Upper lobe of right lung (tissue), 1 donor: ENCODE data around the gene TEX264. TPM values are rescaled to one million over a fixed set of nuclear protein-coding genes. Genes with fewer than 3 reads are reported as not detected.

Experiments used
- ATAC-seq: fragments of 200-7000 bp; cut with Tn5 transposase; one replicate; pipeline ENCODE4 v1.9.1; 2020; ENCODE audit warnings: mild to moderate bottlenecking, moderate library complexity
- DNase-seq: peaks from one replicate; pipeline ENCODE4 v3.0.0-alpha.2; 2020
- H3K27ac ChIP-seq: fragments of 200-600 bp; one replicate; pipeline ENCODE4 v1.8.0; 2022
- H3K27me3 ChIP-seq: fragments of 200-600 bp; one replicate; pipeline ENCODE4 v1.8.0; 2022; ENCODE audit warnings: mild to moderate bottlenecking
- H3K36me3 ChIP-seq: fragments of 200-600 bp; one replicate; pipeline ENCODE4 v1.8.0; 2022
- H3K4me1 ChIP-seq: fragments of 200-600 bp; one replicate; pipeline ENCODE4 v1.8.0; 2022
- H3K4me3 ChIP-seq: fragments of 200-600 bp; one replicate; pipeline ENCODE4 v1.8.0; 2022; ENCODE audit warnings: mild to moderate bottlenecking
- H3K9me3 ChIP-seq: fragments of 200-600 bp; one replicate; pipeline ENCODE4 v1.8.0; 2022
- intact Hi-C: fragments of 100-400 bp; cut with DNase I; formaldehyde crosslinking; loops from one replicate; pipeline ENCODE4 v1.11.0; 2022
- total RNA-seq: library from RNA; stranded (reverse); fragmentation: NEBNext Ultra II Directional; extraction: Animal tissue kit (Norgen Biotek cat#: 25700); gene quantifications from one replicate; pipeline ENCODE4 v1.2.1, GENCODE V29; 2021
- TF ChIP-seq, protein P1 (sequence below): fragments of 200-600 bp; IDR thresholded peaks from one replicate; pipeline ENCODE4 v1.8.0; 2022; ENCODE audit warnings: antibody characterized with exemption
- donor health status: DM: no; HTN: yes; CAD: no; lungs with severe emphysema.

Gene TEX264
- total RNA-seq, 1 donor from 2014 or later = 51.0 TPM

DNA sequence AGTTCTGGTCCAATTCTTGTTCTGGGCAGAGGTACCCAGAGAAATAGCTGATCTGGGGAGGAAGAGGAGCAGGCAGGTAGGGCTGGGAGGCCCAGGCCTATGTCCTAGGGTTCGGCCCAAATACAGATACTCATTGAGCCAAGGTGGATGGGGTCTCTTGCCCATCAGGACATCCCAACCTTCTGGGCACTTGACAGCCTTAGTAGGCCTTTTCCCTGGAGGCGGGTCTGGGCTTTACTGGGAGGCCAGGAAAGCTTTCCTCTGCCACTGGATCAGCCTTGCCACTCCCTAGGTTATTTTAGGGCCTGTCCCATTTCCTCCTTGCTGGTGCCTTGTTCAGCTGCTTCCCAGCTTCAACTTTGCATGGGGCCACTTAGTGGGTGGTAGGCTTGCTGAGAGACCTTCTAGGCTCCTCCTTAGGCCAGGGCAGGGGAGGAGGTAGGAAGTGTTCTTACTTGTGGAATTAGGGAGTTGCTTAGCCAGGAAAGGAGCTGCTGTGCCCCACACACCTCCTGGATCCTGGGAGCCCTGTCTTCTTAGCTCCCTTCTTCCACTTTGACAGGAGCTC lies 9.7 kb downstream of the TEX264 start:
- Histone ChIP-seq H3K27me3 (no peaks in the 10 kb centered on the region), H3K4me3 (no peak overlapping the region), H3K4me1 (peaks cover 42% of the 10 kb centered on the region), H3K36me3 (peaks cover 16% of the 10 kb centered on the region), H3K9me3 (no peaks in the 10 kb centered on the region), H3K27ac (peak overlapping the region; percentile 66)
- no peak for ATAC-seq
- TF ChIP-seq, protein P1, sequence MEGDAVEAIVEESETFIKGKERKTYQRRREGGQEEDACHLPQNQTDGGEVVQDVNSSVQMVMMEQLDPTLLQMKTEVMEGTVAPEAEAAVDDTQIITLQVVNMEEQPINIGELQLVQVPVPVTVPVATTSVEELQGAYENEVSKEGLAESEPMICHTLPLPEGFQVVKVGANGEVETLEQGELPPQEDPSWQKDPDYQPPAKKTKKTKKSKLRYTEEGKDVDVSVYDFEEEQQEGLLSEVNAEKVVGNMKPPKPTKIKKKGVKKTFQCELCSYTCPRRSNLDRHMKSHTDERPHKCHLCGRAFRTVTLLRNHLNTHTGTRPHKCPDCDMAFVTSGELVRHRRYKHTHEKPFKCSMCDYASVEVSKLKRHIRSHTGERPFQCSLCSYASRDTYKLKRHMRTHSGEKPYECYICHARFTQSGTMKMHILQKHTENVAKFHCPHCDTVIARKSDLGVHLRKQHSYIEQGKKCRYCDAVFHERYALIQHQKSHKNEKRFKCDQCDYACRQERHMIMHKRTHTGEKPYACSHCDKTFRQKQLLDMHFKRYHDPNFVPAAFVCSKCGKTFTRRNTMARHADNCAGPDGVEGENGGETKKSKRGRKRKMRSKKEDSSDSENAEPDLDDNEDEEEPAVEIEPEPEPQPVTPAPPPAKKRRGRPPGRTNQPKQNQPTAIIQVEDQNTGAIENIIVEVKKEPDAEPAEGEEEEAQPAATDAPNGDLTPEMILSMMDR = no peak
- DNase-seq = no peak
- intact Hi-C loops = loop anchor here (5.0 kb wide), 1 partner anchor 178 kb away; the partner anchor contains the start of gene DCAF1

DNA sequence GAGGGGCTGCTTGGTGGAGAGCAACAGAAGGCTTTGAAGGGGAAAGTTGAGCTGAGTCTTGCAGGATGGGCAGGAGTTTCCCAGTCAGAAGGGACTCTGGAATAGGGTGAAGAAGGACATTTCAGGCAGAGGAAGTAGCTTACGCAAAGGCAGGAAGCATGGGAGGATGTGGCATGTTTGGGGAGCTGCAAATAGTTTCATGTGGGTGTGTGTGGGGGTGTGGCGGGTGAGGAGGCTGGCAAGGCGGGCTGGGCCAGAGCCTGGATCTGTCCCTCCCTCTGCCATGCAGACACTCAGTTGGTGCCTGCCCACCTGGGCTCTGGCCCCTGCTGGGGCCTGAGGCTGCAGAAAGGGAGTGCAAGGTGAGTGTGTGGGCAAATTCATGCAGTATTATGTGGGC lies 10.4 kb downstream of the TEX264 start:
- intact Hi-C loops = loop anchor here (5.0 kb wide), 1 partner anchor 179 kb away; the partner anchor contains the start of gene DCAF1
- no peak overlapping the region for H3K4me3 ChIP-seq
- H3K36me3 ChIP-seq = peaks cover 18% of the 10 kb centered on the region
- TF ChIP-seq, protein P1 = no peak
- no peaks in the 10 kb centered on the region for H3K9me3 ChIP-seq
- ATAC-seq (peak; percentile 72), DNase-seq (peak; percentile 77)
- no peaks in the 10 kb centered on the region for H3K27me3 ChIP-seq
- H3K27ac ChIP-seq = peak overlapping the region; percentile 66
- peaks cover 48% of the 10 kb centered on the region for H3K4me1 ChIP-seq

DNA sequence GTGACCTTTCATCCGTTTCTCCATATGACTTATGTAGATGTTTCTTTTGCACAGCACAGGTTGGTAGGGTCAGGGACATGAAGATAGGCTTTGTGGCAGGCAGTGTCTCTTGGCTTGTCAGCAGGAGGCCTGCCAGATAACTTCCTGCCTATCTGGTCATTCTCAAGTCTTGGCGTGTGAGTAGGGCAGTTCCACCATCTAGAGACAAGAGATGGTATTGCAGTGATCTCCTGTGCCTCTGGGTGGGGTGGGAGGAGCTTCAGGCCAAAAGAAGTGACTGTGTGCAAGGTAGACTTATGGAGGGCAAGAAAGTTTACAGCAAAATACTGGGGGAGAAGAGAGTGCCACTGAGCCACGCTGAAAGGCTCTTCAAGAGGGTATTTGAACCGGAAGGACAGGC lies 11.0 kb downstream of the TEX264 start:
- no peak for DNase-seq
- H3K4me1 ChIP-seq = peaks cover 53% of the 10 kb centered on the region

DNA sequence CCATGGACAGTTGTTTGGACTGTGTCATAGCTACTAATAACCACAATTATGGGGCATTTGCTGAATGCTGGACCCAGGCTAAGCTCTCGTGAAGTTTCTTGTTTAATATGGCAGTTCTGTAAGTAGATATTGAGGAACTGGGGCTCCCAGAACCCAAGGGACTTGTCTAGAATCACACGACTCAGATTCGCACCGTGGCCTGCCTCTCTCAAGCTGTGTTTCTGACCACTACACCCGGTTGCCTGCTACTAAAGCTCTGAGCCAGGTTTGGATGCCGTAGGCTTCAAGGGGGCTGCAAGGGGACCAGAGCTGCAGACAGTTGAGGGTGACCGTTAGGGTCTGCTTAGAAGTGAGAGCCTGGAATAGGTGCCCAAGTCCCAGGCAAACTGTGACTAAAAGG lies 11.5 kb downstream of the TEX264 start:
- TF ChIP-seq, protein P1 = no peak
- Histone ChIP-seq H3K4me1 (peaks cover 58% of the 10 kb centered on the region), H3K4me3 (no peak overlapping the region), H3K36me3 (peaks cover 19% of the 10 kb centered on the region), H3K9me3 (no peaks in the 10 kb centered on the region), H3K27me3 (no peaks in the 10 kb centered on the region), H3K27ac (no peak overlapping the region)
- DNase-seq = no peak
- no peak for ATAC-seq
- intact Hi-C loops = loop anchor here (5.0 kb wide), 1 partner anchor 180 kb away; the partner anchor contains the start of gene DCAF1

More for the DNA sequence above, 11.0 kb downstream of the TEX264 start:
- H3K9me3 ChIP-seq = no peaks in the 10 kb centered on the region
- H3K27ac ChIP-seq = peak overlapping the region; percentile 66
- TF ChIP-seq, protein P1 = peak; percentile 79
- intact Hi-C loops = loop anchor here (5.0 kb wide), 1 partner anchor 180 kb away; the partner anchor contains the start of gene DCAF1
- H3K27me3 ChIP-seq = no peaks in the 10 kb centered on the region
- peak; percentile 88 for ATAC-seq
- no peak overlapping the region for H3K4me3 ChIP-seq
- H3K36me3 ChIP-seq = peaks cover 18% of the 10 kb centered on the region

DNA sequence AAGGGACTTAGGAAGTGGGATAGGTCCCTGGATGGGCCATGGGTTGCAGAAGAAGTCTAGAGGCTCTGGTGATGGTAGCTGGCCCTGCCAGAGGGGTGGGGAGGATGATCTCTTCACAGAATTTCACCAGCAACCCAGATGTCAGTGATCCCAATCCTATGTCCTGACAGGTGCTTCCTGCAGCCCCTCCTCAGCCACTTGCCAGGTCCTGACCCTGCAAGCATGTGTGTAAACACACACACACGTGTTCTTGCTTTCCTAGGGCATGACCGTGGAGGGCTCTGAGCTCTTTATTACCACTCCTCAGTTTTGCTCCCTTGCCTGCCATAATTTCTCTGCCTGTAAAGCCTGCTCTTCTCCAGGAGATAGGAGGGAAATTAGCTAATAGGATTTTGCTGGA lies 12.5 kb downstream of the TEX264 start:
- Histone ChIP-seq H3K4me3 (no peak overlapping the region), H3K27me3 (no peaks in the 10 kb centered on the region), H3K36me3 (peaks cover 28% of the 10 kb centered on the region), H3K9me3 (no peaks in the 10 kb centered on the region), H3K4me1 (peaks cover 62% of the 10 kb centered on the region), H3K27ac (no peak overlapping the region)
- DNase-seq (no peak), ATAC-seq (no peak)
- TF ChIP-seq, protein P1 = no peak
- intact Hi-C loops = loop anchor here (5.0 kb wide), 1 partner anchor 181 kb away; the partner anchor contains the start of gene DCAF1
